ENCODE results near the gene HBG2.
"Not testable (repeated sequence)": the region's sequence is repeated elsewhere in the genome, so short reads cannot be mapped to it uniquely, and the experiment has no call there.

The HBG2 gene

DNA sequence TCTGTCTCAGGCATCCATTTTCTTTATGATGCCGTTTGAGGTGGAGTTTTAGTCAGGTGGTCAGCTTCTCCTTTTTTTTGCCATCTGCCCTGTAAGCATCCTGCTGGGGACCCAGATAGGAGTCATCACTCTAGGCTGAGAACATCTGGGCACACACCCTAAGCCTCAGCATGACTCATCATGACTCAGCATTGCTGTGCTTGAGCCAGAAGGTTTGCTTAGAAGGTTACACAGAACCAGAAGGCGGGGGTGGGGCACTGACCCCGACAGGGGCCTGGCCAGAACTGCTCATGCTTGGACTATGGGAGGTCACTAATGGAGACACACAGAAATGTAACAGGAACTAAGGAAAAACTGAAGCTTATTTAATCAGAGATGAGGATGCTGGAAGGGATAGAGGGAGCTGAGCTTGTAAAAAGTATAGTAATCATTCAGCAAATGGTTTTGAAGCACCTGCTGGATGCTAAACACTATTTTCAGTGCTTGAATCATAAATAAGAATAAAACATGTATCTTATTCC lies 26.1 kb upstream of the HBG2 start:
- peak; percentile 95 for DNase-seq

DNA sequence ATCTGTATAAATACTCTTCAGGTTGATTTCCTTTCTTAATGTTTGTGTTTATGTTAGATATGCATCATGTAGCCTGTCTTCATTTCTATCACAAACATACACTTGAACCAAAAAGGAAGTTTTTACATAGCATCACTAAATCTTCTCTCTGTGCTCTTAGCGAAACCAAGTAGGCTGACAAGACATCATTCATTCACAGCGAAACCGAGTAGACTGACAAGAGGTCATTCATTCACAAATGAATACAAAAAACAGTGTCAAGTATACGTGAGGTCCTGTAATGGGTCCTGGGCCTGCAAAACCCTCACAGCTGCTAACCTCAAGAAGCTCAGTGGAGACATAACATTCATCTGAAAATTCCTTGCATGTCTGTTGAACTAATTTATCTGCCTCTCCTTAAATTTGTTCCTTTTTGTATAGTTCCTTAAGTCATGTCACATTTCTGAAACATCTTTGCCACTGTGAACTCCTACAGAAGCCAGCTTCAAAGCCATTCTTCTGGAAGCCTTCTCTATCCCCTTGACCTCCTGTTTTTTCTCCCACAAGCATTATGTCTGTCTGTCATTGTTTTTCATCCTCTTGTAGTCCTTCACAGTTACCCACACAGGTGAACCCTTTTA lies 25.0 kb upstream of the HBG2 start:
- DNase-seq, result no peak

DNA sequence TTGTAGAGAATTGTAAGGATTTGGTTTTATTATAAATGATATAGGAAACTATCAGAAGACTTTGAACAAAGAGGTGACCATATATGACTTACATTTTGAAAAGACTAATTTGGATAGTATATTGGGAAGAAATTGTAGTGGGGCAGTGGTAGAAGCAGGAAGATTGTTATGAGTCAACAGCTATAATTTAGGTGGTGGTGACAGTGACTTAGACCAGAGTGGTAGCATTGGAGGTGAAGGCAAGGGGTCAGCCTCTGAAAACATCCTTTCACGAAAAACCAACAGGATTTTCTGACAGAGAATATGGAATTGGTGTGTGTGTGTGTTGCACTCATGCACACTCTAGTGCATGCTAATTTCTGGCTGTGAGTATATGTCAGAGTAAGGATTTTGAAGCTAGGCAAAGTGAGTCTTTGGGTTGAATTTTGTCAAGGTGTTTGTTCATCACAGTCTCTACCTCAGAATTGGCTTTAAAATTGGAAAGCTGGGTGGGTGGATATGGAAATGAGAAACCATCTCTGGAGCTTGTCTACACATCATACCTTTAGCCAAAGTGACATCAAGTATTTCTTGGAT lies 23.3 kb upstream of the HBG2 start:
- DNase-seq, result peak; percentile 6

DNA sequence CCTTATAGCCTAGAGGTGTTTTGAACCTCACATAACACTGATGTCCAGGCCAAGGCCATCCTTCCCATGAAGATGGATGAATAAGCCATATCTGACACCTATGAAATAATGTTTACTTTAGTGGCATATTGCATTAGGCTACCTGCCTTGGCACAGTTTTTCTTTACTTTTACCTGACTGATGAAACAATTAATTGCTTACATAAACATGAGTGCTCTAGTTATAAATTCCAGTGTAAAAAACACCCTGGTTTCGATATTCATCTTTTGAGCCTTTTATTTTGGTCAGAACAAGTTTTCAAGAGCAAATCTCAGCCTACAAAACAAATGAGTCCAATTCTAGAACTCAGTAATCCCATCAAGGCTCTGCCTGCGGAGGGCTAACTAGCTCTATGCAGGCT lies 22.1 kb upstream of the HBG2 start:
- no peak for DNase-seq

DNA sequence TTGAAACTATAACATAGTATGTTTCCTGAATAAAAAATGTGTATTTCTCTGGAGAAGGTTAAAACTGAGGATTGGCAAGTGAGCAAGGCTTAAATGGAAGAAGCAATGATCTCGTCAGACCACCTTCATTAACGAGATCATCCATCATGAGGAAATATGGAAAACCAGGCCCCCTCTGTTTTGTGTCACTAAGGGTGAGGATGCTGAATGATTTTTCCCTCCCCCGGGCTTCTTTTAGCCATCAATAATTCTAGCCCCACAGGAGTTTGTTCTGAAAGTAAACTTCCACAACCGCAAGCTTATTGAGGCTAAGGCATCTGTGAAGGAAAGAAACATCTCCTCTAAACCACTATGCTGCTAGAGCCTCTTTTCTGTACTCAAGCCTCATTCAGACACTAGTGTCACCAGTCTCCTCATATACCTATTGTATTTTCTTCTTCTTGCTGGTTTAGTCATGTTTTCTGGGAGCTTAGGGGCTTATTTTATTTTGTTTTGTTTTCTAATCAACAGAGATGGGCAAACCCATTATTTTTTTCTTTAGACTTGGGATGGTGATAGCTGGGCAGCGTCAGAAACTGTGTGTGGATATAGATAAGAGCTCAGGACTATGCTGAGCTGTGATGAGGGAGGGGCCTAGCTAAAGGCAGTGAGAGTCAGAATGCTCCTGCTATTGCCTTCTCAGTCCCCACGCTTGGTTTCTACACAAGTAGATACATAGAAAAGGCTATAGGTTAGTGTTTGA lies 21.0 kb upstream of the HBG2 start:
- DNase-seq, result no peak

DNA sequence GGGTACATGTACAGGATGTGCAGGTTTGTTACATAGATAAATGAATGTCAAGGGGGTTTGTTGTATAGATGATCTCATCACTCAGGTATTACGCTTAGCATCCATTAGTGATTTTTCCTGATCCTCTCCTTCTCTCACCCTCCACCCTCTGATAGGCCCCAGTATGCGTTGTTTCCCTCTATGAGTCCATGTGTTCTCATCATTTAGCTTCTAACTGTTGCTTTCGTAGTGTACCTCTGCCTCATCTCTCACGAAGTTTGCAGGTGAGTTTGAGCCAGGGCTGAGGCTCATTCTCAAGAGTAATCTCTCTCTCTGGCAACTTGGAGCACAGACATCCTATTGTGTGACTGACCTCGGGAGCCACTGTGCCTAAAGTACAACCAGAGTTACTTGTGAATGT lies 19.8 kb upstream of the HBG2 start:
- DNase-seq, result no peak

DNA sequence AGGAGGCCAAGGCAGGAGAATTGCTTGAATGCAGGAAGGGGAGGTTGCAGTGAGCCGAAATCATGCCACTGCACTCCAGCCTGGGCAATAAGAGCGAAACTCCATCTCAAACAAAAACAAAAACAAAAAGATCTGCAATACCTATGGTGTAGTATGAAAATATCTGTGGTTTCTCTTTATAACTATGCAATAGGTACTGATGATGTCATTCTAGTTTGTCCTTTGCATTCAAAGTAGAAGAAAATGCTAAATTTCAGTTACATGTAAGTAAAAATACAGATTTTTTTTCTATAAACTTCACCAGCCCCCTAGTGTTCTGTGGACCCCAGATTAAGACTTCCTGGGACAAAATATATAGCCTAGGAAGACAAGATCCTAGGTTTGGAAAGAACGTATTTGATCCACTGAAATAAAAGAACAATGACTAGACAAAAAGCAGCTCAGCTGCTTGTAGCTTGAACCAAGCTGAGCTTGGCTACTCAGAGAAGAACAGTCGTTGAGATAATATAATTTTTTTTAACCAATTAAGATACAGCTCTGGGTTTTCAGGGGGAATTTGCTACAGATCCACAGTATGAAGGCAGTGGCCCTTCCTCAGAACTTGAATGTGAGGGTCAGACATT lies 17.9 kb upstream of the HBG2 start:
- DNase-seq, result no peak

DNA sequence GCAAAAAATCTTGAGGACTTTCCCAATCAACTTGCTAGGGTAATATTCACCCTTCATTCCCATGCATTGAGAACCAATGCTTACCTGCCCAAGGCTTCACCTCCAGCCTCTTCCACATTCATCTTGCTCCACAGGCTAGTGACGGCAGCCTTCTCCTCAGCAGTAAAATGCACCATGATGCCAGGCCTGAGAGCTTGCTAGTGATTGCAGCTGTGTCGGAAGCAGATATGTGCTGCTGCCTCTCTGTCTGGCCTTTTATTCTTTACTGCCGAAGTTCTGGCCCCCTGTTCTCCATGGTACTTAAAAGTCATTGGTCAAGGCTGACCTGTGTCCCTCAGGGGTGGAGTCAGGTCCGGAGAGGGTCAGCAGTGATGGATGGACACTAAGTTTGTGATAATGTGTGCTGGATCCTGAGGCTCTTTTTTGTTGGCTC lies 15.2 kb upstream of the HBG2 start, which contains the start of gene HBE1:
TSS of gene HBE1 (minus strand) at position 231 of the 433 bp plus-strand sequence. CDS start at position 176, 55 bp downstream.
- no peak for DNase-seq

DNA sequence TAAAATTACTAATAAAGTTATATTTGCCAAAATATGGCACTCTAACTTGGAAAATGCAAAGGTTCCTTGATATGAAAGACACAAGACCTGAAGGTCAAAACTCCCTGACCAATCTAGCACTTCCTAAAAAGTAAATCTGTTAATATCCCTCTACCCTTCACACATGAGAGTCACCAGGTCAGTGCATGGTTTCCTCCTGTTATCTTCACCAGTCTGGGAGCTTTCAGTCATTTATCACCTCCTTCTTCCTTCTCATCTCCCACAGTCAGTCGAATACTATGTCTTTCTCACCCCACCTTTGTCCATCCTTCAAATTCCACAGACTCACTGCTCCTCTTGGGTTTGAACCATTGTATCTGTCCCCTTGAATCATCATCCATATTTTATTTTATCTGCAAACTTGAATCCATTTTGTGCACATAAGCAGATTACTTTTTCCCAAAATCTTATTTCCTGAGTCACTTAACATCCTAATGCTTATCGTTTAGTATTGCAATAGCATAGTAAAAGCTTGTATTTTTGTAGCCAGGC lies 12.5 kb upstream of the HBG2 start:
- no peak for DNase-seq

DNA sequence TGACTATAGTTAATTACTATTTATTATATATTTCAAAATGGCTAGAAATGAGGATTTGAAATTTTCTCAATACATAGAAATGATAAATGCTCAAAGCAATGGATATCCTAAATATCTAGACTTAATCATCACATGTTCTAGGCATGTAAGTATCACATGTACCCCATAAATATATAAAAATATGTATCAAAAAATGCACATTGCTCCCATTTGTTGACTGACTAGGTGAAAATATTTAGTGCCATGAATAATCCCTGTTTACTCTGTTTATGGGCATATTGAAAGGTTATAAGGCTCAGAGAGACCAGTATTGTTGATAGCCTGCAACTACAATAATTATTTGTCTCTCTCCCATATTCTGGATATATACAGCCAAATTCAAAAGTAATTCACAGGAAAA lies 12.0 kb upstream of the HBG2 start:
- DNase-seq, result no peak

DNA sequence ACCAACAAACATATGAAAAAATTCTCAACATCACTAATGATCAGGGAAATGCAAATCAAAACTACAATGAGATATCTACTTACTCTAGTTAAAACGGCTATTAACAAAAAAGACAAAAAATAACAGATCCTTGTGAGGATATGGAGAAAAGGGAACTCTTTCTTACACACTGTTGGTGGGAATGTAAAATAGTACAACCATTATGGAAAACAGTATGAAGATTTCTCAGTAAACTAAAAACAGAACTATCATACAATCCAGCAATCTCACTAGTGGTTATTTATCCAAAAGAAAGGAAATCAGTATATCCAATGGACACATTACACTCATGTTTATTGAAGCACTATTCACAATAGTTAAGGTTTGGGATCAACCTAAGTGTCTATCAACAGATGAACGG lies 11.3 kb upstream of the HBG2 start:
- no peak for DNase-seq

DNA sequence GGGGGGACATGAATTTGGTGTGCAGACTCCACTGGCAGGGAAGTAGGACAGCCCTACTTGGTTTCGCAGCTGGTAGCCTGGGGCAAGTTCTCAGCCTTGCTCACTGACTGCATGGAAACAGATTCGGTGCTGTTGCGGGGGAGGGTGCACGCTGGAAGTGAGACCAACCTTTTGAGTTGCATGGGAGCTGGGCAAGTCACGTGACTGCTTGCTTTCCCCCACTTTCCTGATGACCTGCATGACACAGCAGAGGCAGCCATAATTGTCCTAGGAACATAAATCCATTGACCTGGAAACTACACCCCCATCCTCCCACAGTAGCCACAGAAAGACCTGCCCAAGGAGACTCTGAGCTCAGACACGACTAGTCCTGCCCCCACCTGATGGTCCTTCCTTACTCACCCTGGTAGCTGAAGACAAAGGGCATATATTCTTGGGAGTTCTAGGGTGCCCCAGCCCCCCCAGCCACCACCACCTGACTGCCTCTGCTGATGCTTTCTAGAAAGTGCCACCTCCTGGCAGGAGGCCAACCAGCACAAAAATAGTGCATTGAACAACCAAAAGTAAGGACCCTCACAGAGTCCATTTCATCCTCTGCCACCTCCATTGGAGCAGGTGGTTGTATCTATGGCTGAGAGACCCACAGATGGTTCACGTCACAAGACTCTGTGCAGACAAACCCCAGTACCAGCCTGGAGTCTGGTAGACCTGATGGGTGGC lies 4.1 kb upstream of the HBG2 start:
- no peak for DNase-seq

DNA sequence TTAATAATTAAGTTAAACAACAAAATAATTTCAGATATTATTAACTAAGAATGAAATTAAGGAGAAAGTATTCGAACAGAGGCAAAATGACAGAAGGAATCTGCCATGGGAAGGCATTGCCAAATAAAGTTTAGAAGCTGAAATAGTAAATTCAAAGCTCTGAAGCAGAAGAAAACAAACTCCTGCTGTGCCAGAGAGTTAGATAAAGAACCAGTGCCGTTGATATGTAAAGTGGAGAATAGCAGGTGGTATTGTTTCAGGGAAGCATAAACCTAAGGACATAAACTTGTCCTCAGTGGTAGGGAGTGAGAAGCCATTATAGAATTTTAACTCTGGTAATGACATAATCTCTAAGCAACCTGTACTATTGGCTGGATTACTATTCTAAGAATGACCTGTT lies 2.7 kb upstream of the HBG2 start:
- DNase-seq, result no peak

DNA sequence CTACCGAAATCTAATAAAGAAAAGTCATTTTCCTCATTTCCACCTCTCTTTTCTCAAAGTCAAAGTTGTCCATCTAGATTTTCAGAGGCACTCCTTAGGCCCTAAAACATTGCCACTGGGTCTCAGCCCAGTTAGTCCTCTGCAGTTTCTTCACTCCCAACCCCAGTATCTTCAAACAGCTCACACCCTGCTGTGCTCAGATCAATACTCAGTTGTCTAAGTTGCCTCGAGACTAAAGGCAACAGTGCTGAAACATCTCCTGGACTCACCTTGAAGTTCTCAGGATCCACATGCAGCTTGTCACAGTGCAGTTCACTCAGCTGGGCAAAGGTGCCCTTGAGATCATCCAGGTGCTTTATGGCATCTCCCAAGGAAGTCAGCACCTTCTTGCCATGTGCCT lies 558 bp downstream of the HBG2 start:
- not testable (repeated sequence) for DNase-seq

DNA sequence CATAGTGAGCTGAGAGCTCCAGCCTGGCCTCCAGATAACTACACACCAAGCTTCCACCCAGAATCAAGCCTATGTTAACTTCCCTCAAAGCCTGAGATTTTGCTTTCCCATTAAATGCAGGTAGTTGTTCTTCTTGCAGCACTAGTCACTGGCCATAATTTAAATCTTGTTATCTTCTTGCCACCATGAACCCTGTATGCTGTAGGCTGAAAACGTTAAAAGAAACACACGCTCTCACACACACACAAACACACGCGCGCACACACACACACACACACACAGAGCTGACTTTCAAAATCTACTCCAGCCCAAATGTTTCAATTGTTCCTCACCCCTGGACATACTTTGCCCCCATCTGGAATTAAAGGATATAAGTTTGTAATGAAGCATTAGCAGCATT lies 1.1 kb downstream of the HBG2 start:
- DNase-seq, result not testable (repeated sequence)

DNA sequence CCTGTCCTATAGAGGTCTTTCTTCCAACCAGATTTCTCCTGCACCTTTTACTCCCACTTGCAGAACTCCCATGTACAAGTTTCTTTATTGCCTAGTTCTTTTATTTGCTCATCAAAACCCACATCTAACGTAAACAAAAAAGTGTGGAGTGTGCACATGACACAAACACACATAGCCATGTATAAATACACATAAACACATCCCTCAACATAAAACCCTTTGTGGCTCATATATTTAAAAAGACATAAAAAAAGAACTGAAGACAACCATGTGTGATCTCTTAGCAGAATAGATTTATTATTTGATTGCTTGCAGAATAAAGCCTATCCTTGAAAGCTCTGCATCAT lies 1.7 kb downstream of the HBG2 start:
- DNase-seq, result no peak

DNA sequence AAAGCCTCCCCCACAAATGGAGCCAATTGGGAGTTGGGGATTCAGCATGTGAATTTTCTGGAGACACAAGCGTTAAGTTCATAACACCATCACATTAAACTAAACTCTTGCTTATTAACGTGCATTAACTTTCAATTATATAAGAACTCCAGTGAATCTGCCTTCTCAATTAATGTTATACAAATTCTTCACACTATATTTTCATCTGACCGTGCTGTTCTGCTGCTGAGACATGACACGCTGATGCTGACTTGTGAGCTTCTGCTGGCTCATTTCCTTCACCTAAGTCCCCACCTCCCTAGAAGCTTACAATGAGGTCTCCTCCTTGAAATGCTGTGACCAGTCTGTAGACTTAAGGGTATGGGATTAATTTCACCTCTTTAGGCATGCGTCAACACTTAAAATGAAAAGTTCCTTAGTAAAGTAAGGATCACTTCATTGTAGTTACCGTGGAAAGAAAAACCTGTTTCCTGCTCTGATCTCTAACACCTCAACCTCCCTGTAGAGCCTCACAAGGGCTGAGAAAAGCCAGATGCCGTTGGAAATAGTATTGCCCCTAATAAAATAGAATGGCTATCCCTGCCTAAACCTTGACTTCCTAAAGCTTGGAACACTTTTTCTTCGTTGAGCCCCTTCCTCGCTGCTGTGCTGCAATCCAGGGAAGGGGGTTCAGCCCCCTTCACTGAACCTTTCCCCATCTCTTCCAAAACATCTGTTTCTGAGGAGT lies 2.2 kb downstream of the HBG2 start:
- no peak for DNase-seq

DNA sequence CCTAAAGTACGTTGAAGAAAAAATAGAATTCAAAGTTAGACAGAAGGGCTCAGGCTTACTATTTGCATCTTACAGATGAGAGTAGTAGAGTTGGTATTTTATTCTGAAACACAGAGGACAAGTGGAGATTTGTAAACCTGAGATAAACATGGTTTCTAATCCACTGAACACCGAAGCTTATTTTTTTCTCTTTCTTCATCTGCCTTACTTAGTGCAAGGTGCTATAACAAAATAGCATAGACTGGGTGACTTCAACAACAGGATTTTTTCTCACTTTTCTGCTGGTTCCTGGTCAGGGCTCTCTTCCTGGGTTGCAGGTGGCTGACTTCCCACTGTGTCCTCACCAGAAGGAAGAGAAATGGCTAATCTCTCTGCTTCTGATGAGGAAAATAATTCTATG lies 2.8 kb downstream of the HBG2 start:
- no peak for DNase-seq

DNA sequence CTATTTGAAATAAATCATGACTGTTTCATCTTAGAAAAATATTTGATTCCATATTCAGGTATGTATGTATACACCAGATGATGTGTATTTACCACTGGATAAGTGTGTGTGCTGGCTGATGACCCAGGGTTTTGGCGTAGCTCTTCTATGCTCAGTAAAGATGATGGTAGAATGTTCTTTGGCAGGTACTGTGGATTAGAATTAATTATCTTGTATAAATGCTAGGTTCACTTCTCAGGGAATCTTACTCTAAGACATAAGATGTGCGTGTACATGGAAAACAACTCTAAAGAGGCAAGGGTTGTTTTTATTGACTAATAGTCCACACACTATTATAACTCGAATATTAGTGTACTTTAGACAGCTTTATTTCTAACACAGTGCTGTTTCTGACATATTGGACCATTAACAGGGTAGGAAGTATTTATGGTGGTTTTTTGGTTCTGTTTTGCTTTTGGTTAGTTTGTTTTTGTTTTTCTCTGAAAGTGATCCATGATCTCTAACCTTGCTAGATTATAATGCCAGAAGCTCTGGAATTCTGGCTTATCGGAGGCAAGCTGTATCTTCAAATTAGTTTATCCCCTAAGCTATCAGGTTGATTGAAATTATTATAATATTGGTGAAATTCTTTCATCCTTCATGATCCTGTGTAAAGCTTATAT lies 3.9 kb downstream of the HBG2 start:
- no peak for DNase-seq

DNA sequence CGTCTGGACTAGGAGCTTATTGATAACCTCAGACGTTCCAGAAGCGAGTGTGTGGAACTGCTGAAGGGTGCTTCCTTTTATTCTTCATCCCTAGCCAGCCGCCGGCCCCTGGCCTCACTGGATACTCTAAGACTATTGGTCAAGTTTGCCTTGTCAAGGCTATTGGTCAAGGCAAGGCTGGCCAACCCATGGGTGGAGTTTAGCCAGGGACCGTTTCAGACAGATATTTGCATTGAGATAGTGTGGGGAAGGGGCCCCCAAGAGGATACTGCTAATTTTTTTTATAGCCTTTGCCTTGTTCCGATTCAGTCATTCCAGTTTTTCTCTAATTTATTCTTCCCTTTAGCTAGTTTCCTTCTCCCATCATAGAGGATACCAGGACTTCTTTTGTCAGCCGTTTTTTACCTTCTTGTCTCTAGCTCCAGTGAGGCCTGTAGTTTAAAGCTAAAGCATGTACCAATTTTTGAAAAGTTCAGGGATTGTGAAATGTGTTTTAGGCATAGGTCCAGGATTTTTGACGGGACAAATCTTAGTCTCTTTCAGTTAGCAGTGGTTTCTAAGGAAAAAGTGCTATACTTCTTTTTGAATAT lies 4.7 kb downstream of the HBG2 start, which contains the start of gene HBG1:
TSS of gene HBG1 (minus strand) at position 51 of the 590 bp plus-strand sequence. CDS start 53 bp downstream, outside the sequence.
- DNase-seq, result not testable (repeated sequence)

DNA sequence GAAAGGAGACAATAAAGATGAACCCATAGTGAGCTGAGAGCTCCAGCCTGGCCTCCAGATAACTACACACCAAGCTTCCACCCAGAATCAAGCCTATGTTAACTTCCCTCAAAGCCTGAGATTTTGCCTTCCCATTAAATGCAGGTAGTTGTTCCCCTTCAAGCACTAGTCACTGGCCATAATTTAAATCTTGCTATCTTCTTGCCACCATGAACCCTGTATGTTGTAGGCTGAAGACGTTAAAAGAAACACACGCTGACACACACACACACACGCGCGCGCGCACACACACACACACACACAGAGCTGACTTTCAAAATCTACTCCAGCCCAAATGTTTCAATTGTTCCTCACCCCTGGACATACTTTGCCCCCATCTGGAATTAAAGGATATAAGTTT lies 6.1 kb downstream of the HBG2 start:
- DNase-seq, result not testable (repeated sequence)

All from fibroblast of skin of right biceps (primary cell).